CD4-positive, alpha-beta T cell treated with Interferon gamma for 1 hour (primary cell): ENCODE data around the gene KCND2.
"Not testable (repeated sequence)": the region's sequence is repeated elsewhere in the genome, so short reads cannot be mapped to it uniquely, and the experiment has no call there.

Experiments used
- DNase-seq: peaks from one replicate; pipeline ENCODE4 v3.0.0-alpha.2; 2020

Gene KCND2

DNA sequence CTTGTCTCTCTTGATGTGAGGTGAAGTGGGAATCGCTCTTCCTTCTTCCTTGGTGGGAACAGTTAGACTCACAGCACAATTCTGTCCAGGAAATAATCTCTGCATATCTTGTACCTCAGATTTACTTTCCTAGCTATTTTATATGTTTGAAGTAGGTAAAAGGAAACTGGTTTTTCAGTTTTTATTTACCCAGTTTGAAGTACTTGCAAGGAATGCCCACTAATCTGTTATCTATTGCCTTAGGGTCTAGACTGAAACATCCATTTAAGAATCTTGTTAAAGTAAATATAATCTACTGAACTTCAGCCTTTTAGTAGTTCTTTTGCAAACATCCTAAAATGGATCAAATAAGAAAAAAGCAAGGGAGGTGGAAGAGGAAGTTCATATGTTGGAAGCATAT, 229.8 kb downstream of the KCND2 start:
- no peak for DNase-seq

- DNase-seq = no peak
Observed at GRCh38 chr7:120504386-120504785, 231.4 kb downstream of the KCND2 start.

- no peak for DNase-seq
Observed at GRCh38 chr7:120505770-120506169, 232.8 kb downstream of the KCND2 start.

DNA sequence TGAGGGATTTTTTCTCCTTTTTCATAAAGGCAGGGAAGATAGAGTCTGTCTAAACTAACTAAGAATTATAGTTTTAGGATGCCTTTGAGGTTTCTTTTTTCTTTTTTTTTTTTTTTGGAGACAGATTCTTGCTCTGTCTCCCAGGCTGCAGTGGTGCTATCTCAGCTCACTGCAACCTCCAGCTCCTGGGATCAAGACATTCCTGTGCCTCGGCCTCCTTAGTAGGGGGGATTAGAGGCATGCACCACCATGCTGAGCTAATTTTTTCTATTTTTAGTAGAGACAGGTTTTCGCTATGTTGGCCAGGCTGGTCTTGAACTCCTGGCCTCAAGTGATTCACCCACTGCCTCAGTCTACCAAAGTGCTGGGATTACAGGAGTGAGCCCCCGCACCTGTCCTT, 239.7 kb downstream of the KCND2 start:
- DNase-seq = no peak

DNA sequence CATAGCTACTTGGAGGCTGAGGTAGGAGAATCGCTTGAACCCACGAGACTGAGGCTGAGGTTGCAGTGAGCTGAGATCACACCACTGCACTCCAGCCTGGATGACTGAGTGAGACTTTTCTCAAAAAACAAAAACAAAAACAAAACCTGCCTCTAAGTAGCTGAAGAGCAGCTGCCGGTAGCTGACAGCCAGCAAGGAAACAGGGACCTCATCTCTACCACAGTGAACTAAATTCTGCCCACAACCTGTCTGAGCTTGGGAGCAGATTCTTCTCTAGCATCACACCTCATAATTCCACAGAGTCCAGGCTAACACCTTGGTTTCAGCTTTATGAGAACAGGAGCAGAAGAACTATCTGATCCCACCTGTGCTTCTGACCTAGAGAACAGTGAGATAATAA, 246.2 kb downstream of the KCND2 start:
- DNase-seq = no peak

DNA sequence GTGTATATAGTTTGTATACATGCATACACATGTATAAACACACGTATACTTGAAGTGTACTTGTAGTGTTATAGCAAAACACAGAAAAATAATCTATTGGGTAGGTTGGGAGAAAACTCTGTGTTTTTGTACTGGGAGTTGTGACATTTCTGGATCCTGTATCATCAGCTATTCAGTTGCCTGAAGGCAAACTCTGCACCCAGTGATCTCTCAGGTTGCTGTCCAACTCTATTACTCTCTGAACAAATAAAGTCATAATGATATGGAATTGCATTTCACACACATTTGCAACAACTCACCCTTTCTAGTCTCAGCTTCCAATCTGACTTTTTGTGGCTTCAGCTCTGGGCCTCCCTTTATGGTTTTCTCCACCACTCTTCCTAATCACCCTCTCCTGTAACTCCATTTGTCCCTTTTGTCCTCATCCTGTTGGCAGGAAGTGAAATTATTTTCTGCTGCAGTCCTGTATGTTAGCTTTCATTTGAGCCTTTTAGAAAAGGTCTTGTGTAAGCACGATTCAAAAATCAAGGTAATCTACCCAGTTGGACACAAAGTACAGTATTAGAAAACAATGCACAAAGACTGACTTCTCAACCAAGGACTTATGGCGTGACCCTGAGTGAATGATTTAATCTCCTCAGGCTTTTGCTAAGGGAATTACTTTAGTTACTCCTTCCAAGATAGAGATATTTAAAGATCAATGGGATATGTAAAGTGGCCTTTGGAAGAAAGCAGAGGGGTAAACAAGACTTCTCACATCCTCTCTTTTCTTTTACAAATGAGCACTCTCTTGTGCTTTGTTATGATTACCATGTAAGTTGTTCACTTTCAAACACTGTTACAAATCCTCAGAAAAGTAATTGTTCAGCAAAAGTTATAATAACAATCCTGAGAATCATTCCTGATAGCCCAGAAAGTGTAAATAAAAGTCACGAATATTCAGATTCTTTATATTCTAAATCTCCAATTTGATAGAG, 249.1 kb downstream of the KCND2 start:
- no peak for DNase-seq

DNA sequence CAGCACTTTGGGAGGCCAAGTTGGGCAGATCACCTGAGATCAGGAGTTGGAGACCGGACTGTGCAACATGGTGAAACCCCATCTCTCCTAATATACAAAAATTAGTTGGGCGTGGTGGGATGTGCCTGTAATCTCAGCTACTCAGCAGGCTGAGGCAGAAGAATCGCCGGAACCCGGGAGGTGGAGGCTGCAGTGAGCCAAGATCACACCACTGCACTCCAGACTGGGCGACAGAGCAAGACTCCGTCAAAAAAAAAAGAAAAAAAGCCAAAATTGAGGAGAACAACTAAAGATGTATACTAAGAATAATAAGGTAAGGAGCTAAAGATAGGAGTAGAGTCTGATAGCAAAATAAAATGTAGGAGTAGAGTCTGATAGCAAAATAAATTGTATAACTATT, 251.0 kb downstream of the KCND2 start:
- DNase-seq = no peak

DNA sequence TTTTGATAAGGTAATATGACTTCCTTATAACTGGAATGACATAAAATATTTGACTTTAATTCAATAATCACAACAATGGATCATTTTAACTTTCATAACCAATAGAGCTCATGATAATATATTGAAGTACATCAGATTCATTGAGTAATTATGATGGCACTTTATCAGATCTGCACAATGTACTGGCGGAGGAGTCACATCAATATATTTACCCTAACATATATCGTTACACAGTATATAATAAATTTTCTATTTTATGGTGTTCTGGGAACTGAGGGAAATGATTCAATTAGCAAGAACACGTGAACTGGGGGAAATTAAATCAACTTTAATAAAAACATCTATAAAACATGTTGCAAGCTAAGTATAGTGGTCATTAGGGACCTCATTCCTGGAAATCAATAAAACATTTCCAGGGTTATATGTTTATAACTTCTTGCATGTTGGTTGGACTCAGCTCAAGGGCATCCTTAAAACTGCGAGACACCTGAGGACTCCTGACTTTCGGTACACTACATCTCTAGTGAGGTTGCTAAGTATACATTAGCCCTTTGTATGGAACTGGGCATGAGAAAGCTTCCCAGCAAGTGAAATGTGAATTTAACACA, 254.0 kb downstream of the KCND2 start:
- DNase-seq = no peak

DNA sequence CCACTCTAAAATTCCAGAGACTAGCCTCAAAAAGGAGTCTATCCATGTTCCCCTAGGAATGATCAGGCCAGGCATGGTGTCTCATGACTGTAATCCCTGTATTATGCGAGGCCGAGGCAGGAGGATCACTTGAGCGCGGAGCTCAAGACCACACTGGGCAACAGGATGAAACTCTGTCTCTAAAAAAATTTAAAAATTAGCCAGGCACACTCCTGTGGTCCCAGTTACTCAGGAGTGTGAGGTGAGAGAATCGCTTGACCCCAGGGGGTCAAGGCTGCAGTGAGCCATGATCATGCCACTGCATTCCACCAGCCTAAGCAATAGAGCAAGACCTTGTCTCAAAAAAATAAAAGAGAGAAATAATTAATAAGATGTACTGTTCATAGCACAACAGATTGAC, 256.8 kb downstream of the KCND2 start:
- no peak for DNase-seq

- no peak for DNase-seq
Observed at GRCh38 chr7:120538335-120538734, 265.4 kb downstream of the KCND2 start.

DNA sequence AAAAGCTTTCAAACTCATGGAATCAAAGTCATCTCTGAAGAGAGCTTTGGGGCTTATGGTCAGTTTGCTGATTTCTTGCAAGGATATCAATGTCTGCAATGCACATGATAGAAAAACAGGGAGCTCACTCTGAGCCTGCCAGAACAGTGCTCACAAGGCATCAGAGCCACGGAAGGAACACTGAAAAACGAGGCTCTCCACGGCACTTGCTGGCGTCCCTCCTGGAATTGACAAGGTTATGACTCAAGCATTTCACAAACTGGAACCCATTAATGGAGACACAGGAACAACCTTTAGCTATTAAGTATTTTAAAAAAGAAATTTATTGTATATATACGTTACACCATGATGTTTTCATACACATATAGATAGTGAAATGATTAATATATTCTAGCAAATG, 266.3 kb downstream of the KCND2 start:
- no peak for DNase-seq

DNA sequence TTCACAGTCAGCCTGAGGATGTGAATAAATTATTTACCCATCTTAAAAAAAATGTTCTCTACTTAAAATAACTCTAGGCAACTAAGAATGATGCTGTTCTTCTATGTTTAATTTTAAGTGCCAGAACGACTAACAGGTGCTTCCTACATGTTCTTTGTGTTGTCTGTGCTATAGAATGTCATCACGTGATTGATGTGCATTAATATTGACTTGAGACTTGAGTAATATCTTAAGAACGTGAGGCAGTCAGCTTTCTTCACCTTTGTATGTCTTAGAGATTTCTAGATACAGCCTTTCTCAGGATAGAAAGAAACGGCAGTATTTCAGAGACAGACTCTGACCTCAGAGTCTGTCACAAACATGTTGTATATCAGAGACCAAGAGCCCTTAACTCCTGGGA, 274.6 kb downstream of the KCND2 start:
- DNase-seq = no peak

DNA sequence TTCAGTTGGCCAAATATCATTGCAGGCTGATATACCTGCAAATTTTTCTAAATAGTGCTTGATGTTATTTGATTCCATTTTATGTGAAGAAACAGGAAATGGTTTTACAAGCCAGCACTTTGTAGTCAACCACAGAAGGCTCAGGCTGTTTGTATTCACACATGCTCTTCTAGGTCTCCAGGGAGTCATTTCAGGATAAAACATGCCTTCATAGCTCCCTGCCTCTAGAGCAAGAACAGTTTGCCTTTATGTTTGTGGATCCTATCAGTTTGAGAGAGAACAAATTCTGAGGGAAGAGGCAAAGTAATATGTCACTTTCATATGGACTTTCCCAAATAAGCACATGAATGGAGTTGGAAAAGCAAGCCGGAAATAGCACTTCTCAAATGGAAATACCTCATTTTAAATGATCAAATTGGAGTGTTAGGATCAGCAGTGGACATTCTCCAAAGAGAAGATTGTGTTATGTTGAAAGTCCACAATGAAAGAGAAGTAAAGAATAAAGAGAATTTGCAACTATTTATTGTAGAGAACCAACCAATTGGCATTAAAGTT, 277.6 kb downstream of the KCND2 start:
- no peak for DNase-seq

GRCh38 chr7:120553491-120553890, 280.5 kb downstream of the KCND2 start:
- no peak for DNase-seq

DNA sequence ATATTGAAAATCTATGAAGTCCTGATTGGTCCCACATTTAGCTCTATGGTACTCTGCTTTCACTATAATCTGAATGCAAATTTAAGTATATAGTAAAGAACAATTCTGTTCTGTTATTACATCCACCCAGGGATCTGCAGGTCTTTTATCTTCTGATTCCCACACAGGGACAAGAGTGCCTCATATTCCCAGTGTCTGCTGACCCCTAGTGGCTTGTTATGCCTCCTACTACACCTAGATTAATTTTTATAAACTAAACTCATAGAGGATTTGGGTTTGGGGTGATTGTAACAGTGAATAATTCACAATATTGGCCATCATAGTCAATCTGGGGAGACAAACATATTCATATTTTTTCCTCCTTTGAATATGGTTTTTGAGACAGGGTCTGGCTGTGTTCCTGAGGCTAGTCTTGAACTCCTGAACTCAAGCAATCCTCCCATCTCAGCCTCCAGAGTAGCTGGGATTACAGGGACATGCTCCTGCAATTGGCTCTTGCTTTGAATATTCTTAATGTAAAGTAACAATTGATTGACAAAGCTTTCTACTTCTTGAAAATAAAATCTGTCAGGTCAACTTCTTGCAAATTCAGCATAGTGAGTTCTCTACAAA, 282.1 kb downstream of the KCND2 start:
- DNase-seq = no peak

DNA sequence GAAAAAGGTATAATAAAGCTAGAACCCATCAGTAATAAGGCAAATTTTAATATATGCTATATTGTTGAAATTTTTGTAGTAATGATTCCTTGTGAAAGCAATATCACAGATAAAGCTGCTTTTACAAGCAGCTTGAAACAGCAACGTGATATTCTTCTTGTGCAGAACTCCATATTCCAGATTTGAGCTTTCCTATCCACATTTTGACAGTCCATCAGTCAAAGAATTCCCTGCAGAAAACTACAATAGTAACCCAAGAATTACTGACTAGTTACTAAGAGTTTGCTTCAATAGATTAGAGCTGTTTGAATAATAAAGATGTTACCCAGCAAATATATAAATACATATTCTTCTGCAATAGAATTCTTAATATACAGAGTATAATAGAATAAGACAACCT, 291.2 kb downstream of the KCND2 start:
- DNase-seq = no peak

- no peak for DNase-seq
Observed at GRCh38 chr7:120567204-120567603, 294.2 kb downstream of the KCND2 start.

- not testable (repeated sequence) for DNase-seq
Observed at GRCh38 chr7:120578657-120579056, 305.7 kb downstream of the KCND2 start.

DNA sequence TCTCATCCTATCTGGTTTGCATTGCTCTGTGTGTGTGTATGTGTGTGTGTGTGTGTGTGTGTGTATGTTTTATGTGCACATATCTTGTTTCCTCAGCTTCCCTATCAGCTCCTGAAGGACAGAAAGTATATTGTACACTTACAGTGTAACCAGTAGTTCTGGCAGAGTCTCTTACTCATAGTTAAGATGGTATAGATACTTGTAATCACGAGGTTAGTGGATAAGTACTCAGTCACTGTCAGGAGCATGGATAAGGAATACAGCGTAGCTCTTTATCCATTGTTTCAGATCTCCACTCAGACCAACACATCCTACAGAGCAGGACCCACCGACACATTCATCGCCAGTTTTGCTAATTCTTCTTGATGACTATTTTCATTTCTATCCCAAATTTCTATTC, 309.9 kb downstream of the KCND2 start:
- DNase-seq = no peak

- DNase-seq = no peak
Observed at GRCh38 chr7:120583899-120584586, 311.1 kb downstream of the KCND2 start.

DNA sequence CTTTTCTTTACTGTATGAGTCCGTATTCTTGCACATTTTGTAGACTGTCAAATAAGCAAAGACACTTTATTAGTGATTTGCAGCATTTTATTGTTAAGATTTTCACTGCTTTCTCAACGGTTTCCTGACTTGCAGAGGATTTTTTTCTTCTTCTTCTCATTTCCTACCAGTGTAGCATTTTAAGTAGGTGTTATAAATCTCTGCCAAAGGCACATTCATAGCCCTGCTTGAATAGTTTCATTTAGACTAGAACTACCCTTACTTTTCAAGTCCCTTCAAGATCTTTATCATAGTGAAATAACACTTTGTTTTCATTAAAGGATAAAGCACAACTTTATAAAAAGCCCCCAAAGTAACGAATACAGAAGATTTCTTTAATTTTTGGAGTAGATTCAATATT, 313.6 kb downstream of the KCND2 start:
- DNase-seq = no peak

GRCh38 chr7:120587243-120587642, 314.3 kb downstream of the KCND2 start:
- no peak for DNase-seq

DNA sequence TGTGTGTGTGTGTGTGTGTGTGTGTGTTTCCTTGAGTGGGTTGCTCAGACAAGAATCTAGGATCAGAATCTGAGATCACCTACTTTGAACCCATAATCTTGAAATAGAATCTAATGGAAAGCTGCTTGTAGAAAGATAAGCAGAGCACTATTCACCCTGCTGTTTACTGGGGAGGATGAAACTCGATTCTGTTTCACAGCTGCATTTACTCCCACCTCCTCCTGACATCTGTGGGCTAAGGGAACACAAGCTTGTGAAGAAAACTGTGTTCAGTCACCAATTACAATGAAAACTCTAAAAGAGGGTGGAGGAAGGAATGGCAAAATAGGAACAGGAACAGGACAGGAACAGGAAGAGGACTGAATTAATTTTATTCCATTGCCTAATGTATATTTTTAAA, 315.4 kb downstream of the KCND2 start:
- no peak for DNase-seq
